HG03521 (cell line): ENCODE measurements around the gene LILRA1.
"Not testable (repeated sequence)": the region's sequence is repeated elsewhere in the genome, so short reads cannot be mapped to it uniquely, and the experiment has no call there.

ENCODE experiments used
- ATAC-seq: cut with Tn5 transposase; IDR thresholded peaks from one replicate; pipeline ENCODE4 v1.9.1; 2021; ENCODE audit warnings: mild to moderate bottlenecking, moderate library complexity; ENCODE audit not compliant: unreplicated experiment

Gene LILRA1

DNA sequence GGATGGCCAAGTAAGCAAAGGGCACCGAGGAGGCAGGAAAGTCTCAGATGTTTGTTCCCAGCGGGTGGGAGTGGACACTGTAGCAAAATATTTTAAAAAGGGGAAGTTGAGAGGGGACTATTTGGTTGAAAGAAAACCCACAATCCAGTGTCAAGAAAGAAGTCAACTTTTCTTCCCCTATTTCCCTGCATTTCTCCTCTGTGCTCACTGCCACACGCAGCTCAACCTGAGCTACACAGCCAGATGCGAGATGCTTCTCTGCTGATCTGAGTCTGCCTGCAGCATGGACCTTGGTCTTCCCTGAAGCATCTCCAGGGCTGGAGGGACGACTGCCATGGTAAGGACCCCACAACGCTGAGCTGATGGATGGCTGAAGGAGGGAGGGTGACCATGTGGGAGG, at the start of gene LILRA1:
Gene LILRA1 (plus strand): TSS at position 188 of the 400 bp plus-strand sequence. CDS start 613 bp downstream, outside the sequence.
- not testable (repeated sequence) for ATAC-seq

DNA sequence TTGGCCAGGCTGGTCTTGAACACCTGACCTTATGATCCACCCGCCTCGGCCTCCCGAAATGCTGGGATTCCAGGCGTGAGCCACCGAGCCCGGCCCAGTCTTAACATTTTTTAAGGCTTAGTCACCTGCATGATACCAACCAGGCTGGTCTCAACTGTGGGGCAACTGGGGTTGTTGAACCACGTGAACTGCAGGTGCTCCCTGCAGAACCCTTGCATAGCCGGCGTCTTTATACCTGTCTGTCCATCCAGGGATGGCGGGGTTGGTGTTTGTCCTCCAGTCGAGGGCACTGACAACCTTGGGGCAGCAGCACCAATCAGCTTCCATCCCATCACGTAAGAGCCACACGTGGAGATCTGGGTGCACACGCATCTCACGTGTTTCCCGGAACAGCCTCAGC, 44.6 kb upstream of the LILRA1 start:
- no peak for ATAC-seq

DNA sequence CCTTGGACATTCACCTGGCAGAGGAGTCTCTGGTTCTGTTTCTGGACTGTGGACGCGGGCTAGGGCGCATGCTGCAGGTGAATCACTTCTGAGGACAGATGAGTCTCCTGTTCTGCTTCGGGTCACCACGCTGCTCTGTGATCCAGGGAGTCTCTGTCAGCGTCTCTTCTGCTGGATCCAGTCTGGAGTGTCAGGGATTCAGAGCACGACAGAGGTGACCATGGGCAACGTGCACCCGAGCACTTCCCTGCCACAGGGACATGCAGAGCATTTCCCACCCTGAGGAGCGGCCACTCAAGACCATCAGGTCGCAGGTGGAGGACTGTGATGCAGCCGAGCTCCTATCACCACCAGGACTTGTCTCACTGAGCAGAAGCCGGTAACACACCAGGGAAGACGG, 44.2 kb upstream of the LILRA1 start:
- no peak for ATAC-seq

DNA sequence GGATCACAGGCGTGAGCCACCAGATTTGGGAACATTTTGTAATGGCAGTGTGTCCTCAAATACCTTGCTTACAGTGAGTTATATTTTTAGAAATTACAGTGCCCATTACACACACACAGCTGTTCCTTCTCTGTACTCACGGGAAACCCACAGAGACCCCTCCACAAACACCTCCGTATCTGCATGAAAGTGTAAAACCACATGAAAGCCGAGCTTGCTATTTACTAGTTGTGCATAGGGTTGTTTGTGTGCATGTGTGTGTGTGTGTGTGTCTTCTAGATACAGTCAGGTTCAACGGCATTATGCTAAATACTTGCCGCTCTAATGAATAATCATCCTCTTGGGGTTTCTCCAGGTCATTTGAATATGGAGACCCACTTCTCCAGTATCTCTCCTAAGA, 42.1 kb upstream of the LILRA1 start:
- ATAC-seq, result no peak

DNA sequence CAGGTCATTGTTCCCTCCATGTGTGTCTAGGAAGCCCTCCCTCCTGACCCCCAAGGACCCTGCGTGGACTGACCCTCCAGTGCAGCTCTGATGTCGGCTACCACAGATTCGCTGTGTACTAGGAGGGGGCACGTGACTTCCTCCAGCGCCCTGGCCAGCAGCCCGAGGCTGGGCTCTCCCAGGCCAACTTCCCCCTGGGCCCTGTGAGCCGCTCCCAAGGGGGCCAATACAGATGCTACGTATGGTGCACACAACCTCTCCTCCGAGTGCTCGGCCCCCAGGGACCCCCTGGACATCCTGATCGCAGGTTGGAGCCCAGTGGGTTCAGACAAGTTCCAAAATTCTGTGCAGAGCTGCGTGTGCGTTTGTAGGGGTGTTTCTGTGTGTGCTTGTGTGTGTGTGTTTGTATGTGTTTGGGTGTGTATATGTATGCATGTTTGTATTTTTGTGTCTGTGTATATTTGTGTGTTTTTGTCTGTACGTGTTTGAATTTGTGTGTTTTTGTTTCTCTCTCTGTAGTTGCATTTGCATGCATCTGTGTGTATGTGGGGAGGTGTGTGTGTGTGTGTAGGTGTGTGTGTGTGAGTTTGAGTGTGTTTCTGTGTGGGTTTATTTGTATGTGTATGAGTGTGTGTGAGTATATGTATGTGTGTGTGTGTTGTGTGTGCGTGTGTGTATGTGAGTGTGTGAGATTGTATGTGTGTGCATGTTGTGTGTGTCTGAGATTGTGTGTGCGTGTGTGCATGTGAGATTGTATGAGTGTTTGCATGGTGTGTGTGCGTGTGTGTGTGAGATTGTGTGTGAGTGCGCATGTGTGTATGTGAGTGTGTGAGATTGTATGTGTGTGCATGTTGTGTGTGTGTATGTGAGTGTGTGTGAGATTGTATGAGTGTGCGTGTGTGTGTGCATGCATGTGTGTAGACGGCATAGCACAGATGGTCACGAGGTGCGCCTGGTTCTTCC, 41.2 kb upstream of the LILRA1 start:
- no peak for ATAC-seq

DNA sequence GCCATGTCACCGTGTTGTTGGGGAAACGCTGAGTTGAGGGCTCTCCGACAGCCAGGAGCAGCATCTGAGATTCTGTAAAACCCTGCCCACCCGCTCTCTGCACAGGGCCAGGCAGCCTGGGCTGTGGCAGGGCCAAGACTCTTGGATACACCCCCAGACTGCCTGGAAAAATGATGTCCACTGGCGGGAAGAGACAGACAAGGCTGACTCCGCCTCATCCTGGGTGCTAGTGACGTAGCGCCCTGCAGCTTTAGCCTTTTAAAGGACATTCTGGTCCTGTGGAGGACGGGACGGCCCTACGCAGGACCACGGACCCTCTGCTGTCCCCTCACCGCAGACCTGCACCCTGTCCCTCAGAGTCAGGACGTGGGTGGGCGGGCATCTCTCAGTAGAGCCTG, 40.5 kb upstream of the LILRA1 start:
- ATAC-seq, result no peak

DNA sequence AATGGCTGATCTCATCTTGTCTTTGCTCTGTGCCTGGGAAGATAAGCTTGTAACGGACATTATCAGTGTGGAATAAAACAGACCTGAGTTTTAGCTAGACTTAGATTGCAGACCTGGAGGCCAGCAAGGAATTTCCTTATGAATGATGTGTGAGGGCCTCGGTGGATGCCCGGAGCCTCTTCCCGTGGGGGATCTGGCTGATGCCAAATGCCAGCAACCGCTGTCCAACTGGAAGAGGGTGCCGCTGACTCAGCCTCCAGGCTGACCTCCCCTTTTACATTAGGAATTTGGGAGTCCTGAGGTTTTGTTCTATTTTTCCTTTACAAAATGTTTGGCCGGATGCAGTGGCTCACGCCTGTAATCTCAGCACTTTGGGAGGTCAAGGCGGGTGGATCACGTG, 39.4 kb upstream of the LILRA1 start:
- no peak for ATAC-seq

DNA sequence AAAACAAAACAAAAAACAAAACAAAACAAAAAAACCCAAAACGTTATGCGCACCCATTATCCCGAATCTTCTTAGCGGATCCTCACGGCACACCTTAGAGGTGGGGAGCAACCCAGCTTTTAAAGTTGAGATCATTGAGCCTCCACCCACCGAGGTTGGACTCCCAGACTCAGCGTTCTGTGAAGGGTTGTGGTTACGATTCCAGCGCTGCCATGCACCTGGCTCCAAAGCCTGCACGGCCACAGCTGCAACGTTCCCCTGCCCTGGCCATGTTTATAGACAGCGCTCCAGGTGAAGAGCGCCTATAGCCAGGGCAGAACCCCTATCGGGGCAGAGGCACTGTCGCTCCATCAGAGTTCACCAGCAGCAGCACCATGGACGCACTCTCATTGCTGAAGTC, 38.5 kb upstream of the LILRA1 start:
- ATAC-seq, result no peak

DNA sequence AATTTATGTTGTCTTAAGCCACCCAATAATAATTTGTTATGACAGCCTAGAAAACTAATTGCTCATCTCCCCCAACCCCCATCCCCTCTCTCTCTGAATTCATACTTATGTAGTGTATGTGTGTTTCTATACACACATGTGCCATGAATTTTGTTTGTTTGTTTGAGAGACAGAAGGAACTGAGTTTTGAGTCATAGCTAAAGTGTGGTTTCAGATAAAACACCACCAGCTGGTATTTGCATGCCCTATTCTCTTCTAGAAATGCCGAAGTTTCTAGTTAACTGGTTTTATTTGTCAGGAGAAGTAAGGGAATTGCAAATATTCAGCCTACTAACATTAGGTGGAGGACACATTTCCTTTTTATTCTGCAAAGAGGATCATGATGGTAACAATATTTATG, 37.2 kb upstream of the LILRA1 start:
- ATAC-seq, result no peak

DNA sequence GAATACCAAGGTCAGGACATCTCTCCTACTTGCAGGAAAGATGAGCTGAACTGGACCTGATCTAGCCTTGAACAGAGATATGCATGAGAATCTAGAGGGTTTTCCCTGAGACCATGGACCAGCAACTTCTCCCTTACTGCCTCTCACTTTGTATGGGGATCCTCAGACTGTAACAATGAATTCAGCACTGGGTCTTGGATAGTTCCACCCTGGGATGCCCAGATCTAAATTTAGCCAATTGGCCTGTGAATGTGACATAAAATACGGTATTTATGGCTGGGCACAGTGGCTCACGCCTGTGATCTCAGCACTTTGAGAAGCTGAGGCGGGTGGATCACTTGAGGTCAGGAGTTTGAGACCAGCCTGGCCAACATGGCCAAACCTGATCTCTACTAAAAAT, 35.1 kb upstream of the LILRA1 start:
- ATAC-seq, result no peak

DNA sequence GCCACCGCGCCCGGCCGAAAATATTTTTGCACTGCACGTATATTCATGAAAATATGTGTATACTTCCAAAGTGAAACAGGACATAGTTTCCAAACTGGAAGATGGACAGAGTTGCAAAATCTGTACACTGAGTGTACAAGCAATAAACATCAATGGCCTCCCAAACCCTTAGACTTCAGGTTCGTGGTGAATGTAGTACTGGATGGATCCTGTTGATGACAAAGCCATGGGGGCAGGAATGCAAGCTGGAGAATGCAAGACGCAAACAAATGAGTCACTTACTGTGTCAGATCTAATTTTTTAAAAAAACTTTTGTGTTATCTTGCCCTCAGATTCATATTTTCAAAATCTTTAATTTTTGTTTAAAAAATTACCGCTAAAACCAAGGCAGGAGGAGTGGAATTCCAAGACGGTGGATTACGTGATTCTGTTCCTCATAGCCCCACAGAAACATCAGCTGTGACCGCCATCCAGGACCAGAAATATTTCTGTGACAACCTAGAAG, 32.5 kb upstream of the LILRA1 start:
- no peak for ATAC-seq

DNA sequence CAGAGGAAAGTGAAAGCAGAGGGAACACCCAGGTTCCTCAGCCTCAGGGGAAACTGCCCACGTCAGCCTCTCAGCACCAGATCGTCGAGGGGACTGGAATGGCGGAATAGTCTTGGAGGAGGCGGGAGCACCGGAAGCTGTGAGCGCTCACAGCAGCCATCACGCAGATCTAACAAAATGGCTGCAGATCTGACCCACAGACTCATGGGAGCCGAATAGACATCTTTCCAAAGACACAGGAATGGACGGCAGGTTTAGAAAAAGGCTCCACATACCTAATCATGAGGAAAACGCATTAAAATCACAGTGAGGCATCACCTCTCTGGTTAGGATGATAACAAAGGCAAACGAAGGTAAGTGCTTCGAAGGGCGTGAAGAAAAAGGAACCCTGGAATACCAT, 31.6 kb upstream of the LILRA1 start:
- no peak for ATAC-seq

DNA sequence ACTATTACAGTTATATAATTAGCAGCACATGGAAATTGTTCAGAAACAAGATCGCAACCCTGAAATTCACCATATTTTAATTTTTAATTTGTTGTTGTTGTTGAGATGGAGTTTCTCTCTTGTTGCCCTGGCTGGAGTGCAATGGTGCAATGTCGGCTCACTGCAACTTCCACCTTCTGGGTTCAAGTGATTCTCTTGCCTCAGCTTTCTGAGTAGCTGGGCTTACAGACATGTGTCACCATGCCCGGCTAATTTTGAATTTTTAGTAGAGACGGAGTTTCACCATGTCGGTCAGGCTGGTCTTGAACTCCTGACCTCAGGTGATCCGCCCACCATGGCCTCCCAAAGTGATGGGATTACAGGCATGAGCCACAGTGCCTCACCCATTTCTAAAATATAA, 30.2 kb upstream of the LILRA1 start:
- ATAC-seq, result not testable (repeated sequence)

DNA sequence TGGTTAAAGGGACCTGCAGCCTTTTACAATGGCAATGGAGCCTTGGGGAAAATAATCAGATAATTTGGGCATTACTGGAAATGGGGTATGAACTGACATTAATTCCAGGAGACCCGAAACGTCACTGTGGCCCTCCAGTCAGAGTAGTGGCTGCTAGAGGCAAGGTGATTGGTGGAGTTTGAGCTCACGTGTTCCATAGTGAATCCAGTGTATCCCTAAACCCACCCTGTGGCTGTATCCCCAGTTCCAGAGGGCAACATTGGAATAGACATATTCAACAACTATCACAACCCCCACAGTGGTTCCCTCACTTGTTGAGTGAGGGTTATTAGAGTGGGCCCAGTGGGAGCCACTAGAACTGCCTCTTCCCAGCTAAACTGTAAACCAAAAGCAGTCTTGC, 23.1 kb upstream of the LILRA1 start:
- ATAC-seq, result no peak

DNA sequence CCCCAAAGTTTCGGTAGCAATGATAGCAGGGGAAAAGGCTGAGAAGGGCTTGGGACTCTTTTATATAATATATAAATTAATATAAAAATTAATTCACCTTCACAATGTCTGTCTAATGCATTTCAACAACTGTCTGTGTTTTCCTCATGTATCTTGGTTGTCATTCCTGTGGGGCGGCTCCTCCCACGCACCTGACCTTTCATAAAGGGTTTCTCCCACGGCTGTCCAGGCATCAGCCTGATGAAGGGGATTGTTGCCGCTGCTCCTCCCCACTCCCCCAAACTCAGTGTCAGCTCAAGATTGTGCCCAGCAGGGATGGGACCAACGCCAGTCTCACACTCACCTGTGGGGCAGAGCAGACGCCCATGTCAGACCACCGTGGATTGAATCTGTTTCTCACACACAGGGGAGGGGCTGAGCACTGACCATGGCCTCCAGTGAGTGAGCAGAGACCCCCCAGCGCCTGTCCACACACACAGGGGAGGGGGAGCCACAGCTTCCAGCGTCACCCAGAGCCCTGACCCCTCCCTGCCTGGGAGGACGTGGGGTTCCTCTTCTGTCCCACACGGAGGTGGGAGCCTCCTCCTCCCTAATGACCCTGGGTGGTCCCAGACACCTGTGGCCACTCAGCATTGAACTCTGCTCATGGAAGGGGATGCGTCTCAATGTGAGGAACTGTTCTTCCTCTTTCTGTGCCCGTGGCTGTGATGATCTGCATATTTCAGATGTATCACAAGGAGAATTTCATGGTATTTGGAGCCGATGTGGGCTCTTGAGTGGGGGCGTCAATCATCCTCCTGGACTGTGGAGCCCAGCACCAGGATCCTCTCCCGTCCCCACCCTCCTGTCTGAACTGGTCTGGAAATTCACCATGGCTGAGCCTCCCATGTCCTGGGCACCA, 21.5 kb upstream of the LILRA1 start:
- ATAC-seq, result not testable (repeated sequence)

DNA sequence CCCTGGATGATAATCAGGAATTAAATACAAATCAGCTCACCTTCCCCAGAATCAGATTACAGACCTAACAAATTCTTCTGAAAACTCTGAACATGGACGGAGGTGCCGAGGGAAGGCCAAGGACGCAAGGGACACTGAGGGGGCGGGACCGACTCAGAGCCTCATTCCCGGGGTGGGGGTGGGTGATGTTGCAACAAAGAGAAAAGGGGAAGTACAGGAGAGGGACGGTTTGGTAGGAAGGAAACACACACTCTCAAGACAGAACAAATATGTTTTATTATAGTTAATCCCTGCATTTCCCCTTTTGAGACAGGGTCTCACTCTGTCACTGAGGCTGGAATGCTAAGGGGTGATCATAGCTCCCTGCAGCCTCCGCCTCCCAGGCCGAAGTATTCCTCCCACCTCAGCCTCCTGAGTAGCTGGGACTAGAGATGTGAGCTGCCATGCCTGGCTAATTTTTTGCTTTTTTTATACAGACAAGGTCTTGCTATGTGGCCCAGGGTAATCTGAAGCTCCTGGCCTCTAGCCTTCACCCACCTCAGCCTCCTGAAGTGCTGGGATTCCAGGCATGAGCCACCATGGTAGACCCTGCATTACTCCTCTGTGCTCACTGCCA, 20.6 kb upstream of the LILRA1 start:
- no peak for ATAC-seq

DNA sequence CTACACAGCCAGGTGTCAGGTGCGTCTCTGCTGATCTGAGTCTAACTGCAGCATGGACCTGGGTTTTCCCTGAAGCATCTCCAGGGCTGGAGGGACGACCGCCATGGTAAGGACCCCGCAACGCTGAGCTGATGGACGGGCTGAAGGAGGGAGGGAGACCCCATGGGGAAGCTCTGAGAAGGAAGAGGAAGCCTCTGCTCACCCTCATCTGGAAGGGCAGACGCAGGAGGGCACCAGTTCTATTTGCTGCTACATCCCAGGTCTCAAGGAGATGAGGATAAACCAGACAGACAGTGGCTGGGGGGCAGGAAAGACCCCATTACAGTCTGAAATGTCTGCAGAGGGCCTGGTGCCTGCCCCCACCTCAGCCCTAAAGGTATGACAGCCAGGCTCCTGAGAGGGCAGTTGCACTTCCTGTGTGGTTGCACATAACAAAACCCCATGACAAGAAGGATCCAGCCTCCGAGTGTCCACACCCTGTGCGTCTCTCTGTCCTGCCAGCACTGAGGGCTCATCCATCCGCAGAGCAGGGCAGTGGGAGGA, 20.0 kb upstream of the LILRA1 start, which contains the start of gene LILRA2:
Gene LILRA2 (plus strand): TSS at position 461 of the 543 bp plus-strand sequence. CDS start 89 bp downstream, outside the sequence.
- no peak for ATAC-seq

DNA sequence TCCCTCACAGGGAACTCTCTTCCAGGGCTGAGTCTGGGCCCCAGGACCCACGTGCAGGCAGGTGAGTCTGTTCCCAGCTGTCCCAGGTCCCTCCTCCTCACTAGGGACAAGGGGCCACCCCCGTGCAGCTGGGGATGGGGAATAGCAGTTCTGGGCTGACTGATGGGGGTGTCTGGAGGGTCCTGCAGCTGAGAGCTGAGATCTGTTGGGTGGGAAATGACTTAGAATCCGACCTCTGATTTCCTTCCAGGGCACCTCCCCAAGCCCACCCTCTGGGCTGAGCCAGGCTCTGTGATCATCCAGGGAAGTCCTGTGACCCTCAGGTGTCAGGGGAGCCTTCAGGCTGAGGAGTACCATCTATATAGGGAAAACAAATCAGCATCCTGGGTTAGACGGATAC, 19.4 kb upstream of the LILRA1 start:
- ATAC-seq, result no peak

DNA sequence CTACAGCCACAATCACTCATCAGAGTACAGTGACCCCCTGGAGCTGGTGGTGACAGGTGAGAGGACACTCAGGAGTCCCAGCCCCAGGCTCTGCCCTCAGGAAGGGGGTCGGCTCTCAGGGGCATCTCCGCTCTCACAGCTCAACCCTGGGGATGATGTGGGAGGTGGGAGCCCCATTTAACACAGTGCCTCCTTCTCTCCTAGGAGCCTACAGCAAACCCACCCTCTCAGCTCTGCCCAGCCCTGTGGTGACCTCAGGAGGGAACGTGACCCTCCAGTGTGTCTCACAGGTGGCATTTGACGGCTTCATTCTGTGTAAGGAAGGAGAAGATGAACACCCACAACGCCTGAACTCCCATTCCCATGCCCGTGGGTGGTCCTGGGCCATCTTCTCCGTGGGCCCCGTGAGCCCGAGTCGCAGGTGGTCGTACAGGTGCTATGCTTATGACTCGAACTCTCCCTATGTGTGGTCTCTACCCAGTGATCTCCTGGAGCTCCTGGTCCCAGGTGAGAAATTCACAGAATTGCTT, 18.8 kb upstream of the LILRA1 start:
- no peak for ATAC-seq

DNA sequence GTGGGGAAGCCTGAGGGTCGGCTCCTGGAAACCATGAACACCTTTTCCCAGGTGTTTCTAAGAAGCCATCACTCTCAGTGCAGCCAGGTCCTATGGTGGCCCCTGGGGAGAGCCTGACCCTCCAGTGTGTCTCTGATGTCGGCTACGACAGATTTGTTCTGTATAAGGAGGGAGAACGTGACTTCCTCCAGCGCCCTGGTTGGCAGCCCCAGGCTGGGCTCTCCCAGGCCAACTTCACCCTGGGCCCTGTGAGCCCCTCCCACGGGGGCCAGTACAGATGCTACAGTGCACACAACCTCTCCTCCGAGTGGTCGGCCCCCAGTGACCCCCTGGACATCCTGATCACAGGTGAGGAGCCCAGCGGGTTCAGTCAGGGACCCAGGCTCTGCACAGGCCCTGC, 18.2 kb upstream of the LILRA1 start:
- ATAC-seq, result not testable (repeated sequence)
